Right kidney (tissue), 1 donor: ENCODE data around the gene ESRRB.

Experiments used
- DNase-seq: peaks from one replicate; pipeline ENCODE4 v3.0.0-alpha.2; 2016

Gene ESRRB

DNA sequence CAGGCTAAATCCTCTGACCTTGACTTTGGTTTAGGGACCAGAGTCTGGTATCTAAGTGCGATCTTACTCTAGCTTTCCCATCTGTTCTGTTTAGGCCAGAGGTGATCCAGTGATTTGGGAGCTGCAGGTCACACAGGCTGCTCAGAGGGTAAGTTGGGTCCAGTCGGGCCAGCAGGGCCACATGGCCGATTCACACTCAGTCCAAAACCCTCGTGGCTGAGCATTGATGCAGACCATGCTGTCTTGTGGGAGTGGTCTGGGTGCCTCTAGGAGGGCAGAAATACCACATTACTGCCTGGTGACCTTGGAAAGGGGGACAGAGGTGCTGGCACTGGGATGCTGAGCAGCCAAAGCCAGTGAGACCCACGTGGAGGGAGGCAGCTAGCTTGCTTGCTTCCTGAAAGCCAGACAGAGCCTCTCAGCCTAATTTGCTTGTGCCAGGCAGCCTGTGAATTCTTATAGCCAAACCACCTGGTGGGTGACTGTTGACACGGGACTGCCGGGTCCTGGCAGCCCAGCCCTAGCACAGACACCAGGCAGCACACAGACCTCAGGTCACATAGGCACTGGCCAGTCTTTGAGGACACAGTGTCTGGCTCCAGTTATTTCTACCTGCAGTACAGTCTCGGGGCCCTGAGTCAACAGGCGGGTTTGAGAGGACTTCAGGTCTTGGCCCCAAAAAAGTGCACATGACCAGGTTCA is 31.7 kb downstream of the ESRRB start:
- no peak for DNase-seq

DNA sequence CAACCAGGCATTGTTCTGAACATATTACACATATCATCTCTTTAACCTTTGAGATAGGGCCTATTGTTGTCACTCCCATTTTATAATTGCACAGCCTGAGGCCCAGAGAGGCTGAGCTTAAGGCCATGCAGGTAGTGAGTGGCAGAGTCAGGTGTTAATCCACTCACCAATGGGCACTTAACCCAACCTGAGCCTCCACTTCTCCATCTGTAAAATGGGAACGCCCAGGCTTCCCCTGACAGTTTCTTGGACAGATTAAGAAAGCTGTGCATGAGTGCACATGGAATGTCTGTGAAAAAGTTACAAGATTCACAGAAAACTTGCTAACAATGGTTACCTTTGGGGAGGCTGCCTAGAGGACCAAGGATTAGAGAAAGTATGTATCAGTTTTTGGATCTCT is 32.9 kb downstream of the ESRRB start:
- DNase-seq: no peak

DNA sequence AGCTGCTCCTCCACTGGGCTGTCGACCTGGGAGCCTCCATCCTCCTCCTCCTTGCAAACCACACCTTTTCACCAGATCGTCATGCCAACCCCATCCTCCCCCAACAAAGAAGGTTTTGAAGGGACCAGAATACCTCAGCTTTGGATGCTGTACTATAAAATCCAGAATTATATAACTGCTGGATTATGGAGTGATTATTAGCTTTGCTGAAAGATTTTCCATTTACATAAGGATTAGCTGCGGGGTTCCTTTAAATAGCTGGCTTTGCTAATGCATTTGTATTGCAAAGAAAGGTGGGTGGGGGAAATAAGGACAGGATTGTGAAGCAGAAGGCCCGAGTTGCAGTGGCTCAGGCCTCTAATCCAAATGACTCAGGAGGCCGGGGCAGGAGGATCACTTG is 36.6 kb downstream of the ESRRB start:
- no peak for DNase-seq

DNA sequence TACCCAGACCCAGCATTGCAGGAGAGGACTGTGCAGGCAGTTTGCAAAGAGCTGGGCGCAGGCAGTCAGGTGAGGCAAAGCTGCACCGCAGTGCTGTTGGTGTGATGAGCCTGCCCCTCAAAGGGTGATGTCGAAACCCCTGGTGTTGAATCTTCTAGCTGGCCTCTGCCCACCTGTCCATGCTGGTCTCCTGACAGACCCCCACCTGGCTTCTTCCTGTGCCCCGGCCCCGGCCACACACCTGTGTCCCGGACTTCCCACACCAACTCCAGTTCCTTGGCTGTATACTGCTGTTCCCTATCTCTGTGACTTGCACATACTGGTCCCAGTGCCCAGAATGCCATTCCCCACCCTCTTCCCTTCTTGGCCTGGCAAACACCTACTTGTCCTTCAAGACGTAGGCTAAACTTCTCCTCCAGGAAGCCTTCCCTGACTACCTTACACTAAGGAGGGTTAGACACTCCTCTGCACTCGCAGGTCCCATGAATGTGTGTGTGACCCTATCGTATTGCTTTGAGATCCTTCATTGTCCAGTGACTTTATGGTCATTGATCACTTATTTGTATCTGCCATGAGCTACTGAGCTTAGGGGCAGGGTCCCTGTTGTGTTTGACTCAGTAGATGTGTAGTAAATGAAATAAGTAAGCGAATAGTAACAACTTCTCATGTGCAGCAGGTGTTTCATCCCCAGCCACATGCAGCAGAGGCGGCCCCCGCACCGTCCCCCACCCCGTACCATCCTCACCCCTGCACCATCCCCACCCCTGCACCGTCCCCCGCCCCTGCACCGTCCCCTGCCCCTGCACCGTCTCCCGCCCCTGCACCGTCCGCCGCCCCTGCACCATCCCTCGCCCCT is 37.4 kb downstream of the ESRRB start:
- no peak for DNase-seq

DNA sequence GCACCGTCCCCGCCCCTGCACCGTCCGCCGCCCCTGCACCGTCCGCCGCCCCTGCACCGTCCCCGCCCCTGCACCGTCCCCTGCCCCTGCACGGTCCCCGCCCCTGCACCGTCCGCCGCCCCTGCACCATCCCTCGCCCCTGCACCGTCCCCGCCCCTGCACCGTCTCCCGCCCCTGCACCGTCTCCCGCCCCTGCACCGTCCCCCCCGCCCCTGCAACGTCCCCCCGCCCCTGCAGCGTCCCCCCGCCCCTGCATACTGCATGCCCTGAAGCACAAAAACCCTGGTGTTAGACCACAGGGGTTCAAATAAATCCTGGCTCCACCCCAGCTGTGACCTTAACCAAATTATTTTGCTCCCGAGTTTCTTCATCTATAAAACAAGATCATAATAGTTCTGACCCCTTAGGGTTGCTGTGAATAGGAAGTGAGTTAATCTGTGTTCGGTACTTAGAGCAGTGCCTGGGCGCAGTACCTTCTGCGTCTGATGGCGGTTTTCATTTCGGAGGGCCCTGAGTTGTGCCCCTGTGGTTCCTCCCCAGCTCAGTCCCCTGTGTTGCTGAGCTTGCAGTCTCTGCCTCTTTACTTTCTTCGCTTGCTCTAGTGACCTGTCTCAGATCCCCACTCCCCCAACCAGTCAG is 38.1 kb downstream of the ESRRB start:
- no peak for DNase-seq

DNA sequence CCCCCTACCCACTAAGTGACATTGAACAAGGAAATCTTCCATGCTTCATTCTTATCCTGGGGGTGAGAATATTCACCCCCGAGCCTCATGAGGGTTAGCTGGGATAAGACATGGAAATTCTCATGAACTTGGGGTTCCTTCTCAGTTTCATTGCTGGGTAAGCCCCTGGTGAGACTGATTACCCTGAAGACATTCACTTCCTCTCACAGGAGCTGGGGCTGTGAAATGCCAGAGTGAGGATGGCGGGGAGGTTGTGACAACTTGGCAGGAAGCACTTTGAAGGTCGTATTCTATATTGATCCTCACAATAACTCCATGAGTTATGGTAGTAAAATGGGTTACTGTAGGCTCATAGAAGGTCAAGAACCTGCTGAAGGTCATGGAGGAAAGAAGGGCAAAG is 43.5 kb downstream of the ESRRB start:
- DNase-seq: no peak

DNA sequence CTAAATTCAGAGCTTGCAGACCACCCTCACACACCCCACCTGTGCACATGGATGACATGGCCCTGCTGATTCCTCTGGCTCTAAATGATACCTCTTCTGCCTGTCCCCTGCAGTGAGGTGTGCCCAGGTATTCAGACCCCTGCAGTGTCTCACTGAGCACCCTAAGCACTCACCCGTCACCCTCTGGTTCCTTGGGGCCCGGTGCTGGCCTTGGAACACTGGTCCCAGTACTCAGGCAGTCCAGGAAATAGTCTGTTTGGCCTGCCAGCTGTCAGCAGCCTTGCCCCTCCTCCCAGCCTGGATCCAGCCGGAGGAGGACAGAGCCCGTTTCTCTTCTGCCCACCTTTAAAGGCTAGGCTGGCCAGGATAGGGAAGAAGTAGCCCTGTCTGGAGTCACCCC is 44.9 kb downstream of the ESRRB start:
- no peak for DNase-seq

DNA sequence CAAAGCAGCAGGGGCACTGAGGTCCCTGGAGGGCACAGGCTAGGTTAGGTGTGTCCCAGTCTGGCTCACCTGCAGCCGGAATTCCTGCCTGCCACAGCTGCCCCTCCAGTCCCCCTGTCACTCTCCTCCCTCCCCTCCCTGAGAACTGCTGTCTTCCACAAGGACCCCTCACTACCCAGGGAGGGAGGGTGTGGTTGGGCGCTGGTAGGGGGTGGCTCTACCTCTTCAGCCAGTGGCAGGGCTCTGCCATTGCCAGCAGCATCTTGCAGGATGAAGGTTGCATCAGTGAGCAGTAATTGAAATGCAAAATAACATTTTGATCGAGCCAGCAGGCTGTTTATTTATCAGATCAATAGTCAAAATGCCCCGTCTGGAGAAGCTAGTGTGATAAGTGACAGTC is 45.7 kb downstream of the ESRRB start:
- DNase-seq: no peak

DNA sequence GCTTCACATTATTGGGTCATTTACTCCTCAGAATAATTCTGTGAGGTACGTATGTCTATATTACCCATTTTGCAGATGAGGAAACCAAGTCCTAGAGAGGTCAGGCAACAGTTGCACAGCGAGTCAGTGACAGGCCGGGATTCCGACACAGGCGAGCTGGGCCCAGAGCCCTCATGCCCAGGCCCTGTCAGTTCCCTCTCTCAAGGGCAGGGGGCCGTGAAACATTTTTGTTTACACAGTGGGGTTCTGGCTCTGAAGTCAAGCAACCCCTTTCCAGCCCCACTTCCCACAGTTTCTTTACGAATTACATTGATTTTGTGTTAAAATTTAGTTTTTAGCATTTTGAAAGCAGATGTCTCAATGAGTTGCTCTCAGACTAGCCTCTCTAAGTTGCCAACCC is 46.7 kb downstream of the ESRRB start:
- no peak for DNase-seq

DNA sequence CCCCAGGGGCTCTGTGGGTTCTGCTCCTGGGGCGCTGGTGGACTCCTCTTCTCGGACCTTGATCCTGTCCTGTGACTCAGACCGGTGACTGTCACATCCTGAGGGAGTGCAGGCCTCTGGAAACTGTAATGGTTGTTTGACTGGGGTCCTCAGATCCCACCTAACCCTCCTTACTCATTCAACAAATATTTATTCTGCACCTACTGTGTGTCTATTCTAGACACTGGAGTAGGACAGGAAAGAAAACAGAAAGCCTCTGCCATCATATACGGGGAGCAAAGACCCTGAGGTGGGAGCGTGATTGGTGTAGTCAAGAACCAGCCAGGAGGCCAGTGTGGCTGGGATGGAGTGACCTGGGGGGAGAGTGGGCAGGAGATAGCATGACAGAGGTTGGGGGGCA is 47.6 kb downstream of the ESRRB start:
- no peak for DNase-seq

DNA sequence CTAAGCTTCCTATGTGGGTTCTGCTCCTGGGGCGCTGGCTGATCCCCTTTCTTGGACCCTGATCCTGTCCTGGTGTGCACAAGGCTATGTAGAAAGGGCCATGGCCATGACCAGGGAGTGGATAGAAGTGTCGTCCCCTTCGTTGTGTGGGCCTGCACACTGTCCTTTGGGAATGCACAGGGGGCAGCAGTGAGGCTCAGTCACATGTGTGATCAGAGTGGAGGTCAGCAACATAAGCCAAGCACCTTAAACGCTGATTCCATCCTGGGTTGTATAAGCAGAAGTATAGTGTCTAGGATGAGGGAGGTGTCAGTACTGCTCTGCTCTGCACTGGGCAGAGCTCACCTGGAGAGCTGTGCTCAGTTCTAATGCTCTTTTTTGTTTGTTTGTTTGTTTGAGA is 48.4 kb downstream of the ESRRB start:
- DNase-seq: no peak

DNA sequence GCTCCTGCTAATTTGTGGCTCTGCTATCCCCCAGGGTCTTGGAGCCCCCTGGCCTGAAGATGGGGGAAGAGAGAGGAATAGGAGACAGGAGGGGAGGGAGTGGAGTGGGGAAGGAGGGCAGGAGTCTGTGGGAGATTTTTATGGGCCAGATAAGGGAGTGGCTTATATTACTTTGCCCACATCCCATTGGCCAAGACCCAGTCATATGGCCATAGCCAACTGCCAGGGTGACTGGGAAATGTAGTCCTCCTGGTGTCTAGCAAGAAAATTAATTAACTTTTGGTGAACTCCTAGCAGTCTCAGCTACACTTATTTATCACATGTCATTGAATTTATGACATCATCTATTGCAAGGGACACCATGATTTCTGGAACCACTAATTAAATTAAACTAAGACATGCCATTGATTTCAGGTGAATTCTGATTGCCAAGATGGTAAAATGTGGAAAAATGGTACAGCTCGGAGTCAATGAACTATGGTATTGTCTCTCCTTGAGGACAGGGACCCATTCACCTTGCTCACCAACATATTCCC is 50.3 kb downstream of the ESRRB start:
- no peak for DNase-seq

DNA sequence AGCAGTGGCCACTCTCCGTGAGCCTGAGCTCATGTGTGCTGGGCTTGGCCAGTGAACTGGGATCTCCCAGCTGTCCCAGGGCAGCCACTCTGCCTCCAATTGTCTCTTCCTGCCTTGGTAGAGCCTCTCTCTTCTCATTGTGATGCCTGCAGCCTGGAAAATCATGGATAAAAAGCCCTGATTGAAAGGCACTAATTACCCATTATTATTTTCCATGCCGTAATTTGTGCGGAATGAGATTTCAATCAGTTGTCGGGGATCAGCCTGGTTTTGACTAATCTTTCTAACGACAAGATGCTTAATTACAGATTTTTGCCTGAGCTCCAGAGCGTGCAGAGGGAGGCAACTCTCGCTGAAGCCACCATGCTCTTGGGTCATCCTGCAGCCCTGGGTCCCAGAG is 52.7 kb downstream of the ESRRB start:
- DNase-seq: no peak

DNA sequence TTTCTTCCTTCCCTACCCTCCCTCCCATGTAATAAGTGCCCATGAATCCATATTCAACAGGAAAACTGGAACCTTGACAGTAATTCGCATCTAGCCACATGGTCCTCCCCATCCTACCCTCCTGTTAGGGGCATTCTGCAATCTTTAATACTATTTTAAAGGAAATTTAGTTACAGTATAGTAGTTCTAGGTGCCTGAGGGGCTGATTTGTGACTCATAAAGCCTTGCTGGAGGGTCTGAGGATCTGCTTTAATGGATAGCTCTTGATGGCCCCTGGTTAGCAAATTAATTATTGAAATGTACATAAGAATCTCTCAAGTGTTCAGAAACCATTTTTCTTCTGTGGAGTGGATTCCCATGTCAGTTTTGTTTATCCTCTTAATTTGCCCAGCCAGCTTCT is 54.1 kb downstream of the ESRRB start:
- DNase-seq: no peak

DNA sequence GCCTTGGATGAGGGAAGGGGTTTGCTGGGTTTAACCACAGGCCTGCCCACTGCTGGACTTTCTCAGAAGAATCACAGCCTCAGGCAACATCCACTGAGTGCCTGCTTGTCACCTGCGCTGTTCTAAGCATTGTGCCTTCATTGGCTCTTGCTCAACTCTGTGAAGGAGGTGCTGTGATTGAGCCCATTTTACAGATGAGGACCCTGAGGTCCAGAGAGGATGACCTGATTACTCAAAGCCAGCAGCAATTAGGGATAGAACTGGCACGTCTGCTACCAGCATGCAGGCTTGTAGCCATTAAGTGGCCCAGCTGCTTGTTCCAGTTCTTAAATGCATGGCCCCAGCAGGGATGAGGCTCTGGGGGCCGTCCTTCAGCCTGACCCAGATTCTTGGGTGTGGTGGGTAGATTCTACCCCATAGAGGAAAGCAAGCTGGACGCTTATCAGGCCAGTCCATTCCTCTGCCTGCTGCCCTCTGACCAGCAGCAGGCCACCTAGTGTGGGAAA is 54.6 kb downstream of the ESRRB start:
- DNase-seq: no peak

DNA sequence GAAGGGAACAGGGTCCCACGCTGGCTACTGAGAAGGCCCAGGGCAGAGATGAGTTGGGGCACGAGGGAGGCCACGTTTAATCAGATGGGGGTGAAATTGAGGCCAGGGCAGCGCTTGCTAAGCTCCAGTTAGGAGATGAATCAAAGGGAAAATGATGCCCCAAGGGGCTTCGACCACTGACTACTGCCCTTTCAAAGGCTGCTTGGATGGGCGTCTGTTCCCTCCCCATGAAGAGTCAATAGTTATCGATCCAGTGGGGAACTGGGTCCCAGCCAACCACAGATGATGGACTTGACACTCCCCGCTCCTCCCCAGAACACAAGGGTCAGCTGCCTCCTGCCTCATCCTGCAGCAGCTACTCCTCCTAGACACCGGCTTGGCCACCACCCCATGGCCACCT is 55.6 kb downstream of the ESRRB start:
- DNase-seq: no peak

DNA sequence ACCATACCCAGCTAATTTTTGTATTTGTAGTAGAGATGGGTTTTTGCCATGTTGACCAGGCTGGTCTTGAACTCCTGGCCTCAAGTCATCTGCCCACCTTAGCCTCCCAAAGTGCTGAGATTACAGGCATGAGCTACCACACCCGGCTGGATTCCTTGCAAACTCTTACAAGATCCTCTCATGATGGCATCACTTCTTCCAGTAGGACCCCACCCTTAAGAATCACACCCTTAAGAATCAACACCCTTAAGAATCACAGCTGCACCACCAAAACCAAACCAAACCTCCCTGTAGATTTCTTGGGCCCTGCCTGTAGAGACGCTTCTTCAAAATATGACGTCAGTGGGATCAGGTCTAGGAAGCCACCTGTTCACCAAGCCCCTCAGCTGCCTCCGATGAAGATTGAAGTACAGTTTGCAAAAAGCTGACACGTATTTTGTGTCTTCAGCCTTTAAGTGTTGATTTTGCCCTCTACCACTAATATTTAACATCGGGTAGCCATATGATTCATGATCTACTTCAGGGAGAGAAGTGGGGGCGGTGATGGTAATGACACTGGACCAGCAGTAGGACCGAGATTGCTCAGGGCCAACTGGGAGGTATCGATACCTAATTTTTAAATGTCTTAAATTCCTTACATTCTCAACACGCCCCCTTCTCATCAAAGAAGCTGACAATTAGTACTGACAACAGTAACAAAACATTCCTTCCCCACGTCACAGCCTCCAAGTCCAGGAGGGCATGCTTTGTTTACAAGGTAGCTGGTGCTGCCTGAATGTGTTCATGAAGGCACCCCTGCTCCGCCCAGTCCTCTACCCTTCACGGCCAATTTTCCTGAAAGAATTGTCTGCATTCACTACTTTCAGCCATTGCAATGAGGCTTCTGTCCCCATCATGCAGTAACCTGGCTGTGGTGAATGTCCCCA is 57.2 kb downstream of the ESRRB start:
- DNase-seq: no peak

DNA sequence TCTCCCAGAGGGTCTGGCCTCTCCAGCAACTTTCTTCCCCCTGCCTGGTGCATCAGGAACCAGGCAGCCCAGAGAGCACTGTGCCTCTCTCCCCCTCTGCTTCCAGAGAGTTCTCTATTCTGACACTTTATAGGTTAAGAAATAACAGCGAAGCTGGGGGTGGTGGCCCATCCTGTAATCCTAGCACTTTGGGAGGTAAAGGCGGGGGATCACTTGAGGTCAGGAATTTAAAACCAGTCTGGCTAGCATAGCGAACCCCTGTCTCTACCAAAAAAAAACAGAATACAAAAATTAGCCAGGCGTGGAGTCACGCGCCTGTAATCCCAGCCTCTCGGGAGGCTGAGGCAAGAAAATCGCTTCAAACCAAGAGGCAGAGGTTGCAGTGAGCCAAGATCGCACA is 58.3 kb downstream of the ESRRB start:
- peak; percentile 60 for DNase-seq

DNA sequence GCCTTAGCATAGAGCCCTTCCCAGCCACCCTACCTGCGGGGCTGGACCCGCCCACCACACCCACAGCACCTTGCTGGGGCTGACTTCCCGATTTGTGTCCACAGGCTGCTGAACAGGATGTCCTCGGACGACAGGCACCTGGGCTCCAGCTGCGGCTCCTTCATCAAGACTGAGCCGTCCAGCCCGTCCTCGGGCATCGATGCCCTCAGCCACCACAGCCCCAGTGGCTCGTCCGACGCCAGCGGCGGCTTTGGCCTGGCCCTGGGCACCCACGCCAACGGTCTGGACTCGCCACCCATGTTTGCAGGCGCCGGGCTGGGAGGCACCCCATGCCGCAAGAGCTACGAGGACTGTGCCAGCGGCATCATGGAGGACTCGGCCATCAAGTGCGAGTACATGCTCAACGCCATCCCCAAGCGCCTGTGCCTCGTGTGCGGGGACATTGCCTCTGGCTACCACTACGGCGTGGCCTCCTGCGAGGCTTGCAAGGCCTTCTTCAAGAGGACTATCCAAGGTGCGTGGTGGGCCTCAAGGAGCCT is 63.4 kb downstream of the ESRRB start:
- DNase-seq: no peak

DNA sequence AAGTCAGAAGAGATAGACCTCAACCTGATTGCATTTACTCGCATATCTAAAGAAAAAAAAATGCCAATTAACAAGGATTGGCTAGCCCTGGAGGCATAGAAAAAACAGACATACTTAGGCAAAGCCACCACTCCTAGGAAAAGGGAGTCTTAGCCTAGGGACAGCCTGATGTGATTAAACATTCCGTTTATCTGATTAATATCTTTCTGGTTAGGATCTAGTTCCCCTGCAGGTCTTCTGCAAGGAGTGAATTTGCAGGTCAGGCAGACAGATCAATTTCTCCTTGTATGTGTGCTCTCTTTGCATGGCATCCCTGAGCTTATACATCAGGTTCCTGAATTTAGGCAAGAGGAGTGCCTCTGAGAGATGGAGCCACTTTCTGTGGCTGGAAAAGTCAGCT is 70.5 kb downstream of the ESRRB start:
- no peak for DNase-seq

DNA sequence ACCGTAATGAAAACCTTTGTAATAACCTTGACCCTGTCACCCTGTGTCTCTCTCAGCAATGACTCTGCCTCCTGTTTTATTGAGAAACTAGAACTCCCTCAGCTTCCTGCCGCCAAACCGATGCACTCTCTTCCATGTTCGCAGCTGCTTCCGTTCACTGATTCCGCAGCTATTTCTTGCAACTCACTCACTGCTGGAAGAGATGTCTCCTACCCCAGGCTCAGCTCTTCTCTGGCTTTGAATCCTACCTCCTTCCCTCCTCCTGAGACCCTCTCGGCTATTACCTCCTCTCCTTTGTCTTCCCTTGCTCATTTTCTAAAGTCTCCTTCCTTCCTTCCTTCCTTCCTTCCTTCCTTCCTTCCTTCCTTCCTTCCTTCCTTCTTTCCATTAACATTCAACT is 71.0 kb downstream of the ESRRB start:
- no peak for DNase-seq

DNA sequence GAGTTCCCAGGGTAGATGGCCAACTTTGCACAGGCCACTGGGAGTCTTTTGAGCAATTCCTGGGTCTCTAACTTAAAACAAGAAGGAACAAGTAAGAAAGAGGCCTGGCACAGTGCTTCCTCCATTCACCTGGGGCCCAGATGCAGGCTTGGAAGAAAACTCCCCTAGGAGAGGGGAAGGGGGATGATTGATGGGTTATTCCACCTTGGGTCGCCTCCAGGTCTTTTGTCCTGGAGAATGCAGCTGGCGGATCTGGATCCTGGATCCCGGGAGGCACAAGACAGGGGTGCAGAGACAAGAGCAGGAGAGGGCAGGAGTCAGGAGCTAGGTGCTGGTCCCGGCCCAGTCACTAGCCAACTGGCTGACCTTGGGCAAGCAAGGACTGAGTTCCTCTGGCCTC is 74.5 kb downstream of the ESRRB start:
- no peak for DNase-seq
